Naive thymus-derived CD4-positive, alpha-beta T cell (primary cell): Measurements from ENCODE around the gene KRAS. TPM values are rescaled to one million over a fixed set of nuclear protein-coding genes. Genes with fewer than 3 reads are reported as not detected.
A peak's percentile ranks its signal among the peaks of the same experiment; 100 is the strongest.

ENCODE experiments used
- ATAC-seq: fragments of 150-1000 bp; cut with Tn5 transposase; 2 replicates; pipeline ENCODE4 v1.10.0; 2021; ENCODE audit warnings: mild to moderate bottlenecking, moderate library complexity
- CTCF ChIA-PET: fragments of 350-600 bp; sonication (Branson Sonifier 250); formaldehyde crosslinking; loops from one replicate; lab custom pipeline; 2021; ENCODE audit warnings: antibody characterized with exemption; lab: Charles Lee
- POLR2A ChIA-PET: fragments of 350-600 bp; sonication (Branson Sonifier 250); formaldehyde crosslinking; loops from one replicate; lab custom pipeline; 2021; ENCODE audit warnings: antibody characterized with exemption, inconsistent platforms; lab: Charles Lee
- DNase-seq, 9 donors: peaks; one replicate each; pipeline versions ENCODE4 v3.0.0 to v3.0.0-alpha.2; 2020 to 2022; ENCODE audit warnings: mixed read lengths in 1 of 9
- H3K27ac ChIP-seq: one replicate; pipeline ENCODE4 v1.7.0; 2013; ENCODE audit warnings: mild to moderate bottlenecking, low read depth, low read length, moderate library complexity
- H3K27me3 ChIP-seq, 2 donors: one replicate each; pipeline ENCODE4 v1.7.0; 2013; ENCODE audit warnings: low read length in 2 of 2, mild to moderate bottlenecking in 2 of 2, moderate library complexity in 2 of 2; ENCODE audit not compliant: control insufficient read depth in 2 of 2, insufficient read depth in 2 of 2
- H3K36me3 ChIP-seq, 3 experiments: 1 replicate in 2 of 3; 2 replicates in 1 of 3; pipeline ENCODE4 v1.7.0; 2013; ENCODE audit warnings: low read length in 3 of 3, mild to moderate bottlenecking in 3 of 3, moderate library complexity in 1 of 3; ENCODE audit not compliant: insufficient read depth in 3 of 3, control insufficient read depth in 2 of 3
- H3K4me1 ChIP-seq, 2 donors: one replicate each; pipeline ENCODE4 v1.7.0; 2013; ENCODE audit warnings: low read length in 2 of 2, mild to moderate bottlenecking in 2 of 2, moderate library complexity in 1 of 2; ENCODE audit not compliant: control insufficient read depth in 2 of 2, insufficient read depth in 2 of 2
- H3K4me3 ChIP-seq: 2 replicates; pipeline ENCODE4 v1.7.0; 2013; ENCODE audit warnings: mild to moderate bottlenecking, low read length
- H3K9me3 ChIP-seq, 3 experiments: 1 replicate in 2 of 3; 2 replicates in 1 of 3; pipeline ENCODE4 v1.7.0; 2013; ENCODE audit warnings: low read length in 3 of 3; ENCODE audit not compliant: control insufficient read depth in 2 of 3
- H3K27ac Mint-ChIP-seq, 9 donors: one replicate each; pipeline ENCODE4 v1.8.0; 2020 to 2022; ENCODE audit warnings: mixed read lengths in 9 of 9, mild to moderate bottlenecking in 8 of 9, moderate library complexity in 5 of 9, inconsistent platforms in 2 of 9
- H3K27me3 Mint-ChIP-seq, 5 donors: one replicate each; pipeline ENCODE4 v1.8.0; 2021 to 2022; ENCODE audit warnings: mixed read lengths in 5 of 5, mild to moderate bottlenecking in 1 of 5
- H3K36me3 Mint-ChIP-seq, 5 donors: one replicate each; pipeline ENCODE4 v1.8.0; 2020 to 2022; ENCODE audit warnings: mixed read lengths in 5 of 5, mild to moderate bottlenecking in 3 of 5, inconsistent platforms in 1 of 5
- H3K4me1 Mint-ChIP-seq, 7 donors: one replicate each; pipeline ENCODE4 v1.8.0; 2020 to 2022; ENCODE audit warnings: mixed read lengths in 7 of 7, mild to moderate bottlenecking in 3 of 7, inconsistent platforms in 1 of 7
- H3K4me3 Mint-ChIP-seq, 10 donors: one replicate each; pipeline ENCODE4 v1.8.0; 2020 to 2022; ENCODE audit warnings: mild to moderate bottlenecking in 10 of 10, mixed read lengths in 10 of 10, moderate library complexity in 6 of 10, inconsistent platforms in 2 of 10
- H3K9me3 Mint-ChIP-seq, 11 donors: one replicate each; pipeline ENCODE4 v1.8.0; 2020 to 2022; ENCODE audit warnings: mixed read lengths in 11 of 11, mild to moderate bottlenecking in 4 of 11, inconsistent platforms in 1 of 11, moderate library complexity in 1 of 11
- intact Hi-C, 2 donors: fragments of 100-400 bp; cut with micrococcal nuclease; formaldehyde crosslinking; loops; one replicate each; pipeline ENCODE4 v1.15.1; 2023
- polyA plus RNA-seq, 2 donors: library from polyadenylated mRNA; unstranded; fragments of 300-500 nt; fragmentation: Illumina TruSeq; gene quantifications; one replicate each; pipeline ENCODE4 v1.2.3, GENCODE V29; 2021
- total RNA-seq, 6 experiments: library from RNA in 5 of 6; stranded (reverse) in 5 of 6; gene quantifications; 1 replicate in 5 of 6; 2 replicates in 1 of 6; pipeline ENCODE4 v1.2.3 and lab custom pipeline; 2021 to 2026

Gene KRAS
- total and polyA plus RNA-seq, 7 experiments from 2014 or later = 31.5 to 66.0 (median 35.7) TPM

- Mint-ChIP-seq H3K27ac (peak overlapping the region; percentile 97 to 100 (median 99)), H3K4me1 (peaks cover 6 to 50% (median 38%) of the 10 kb centered on the region in 7 donors), H3K36me3 (peaks cover 0 to 4% (median 0%) of the 10 kb centered on the region in 5 donors), H3K9me3 (no peaks in the 10 kb centered on the region), H3K4me3 (peak overlapping the region; percentile 89 to 100 (median 99)), H3K27me3 (peaks cover 0 to 3% (median 0%) of the 10 kb centered on the region in 5 donors)
- ChIA-PET POLR2A (interaction anchor here (0.9 to 1.6 kb wide), 11 partner anchors 8 to 205 kb away, joined by 3 to 9 read pairs (median 4); partner anchors contain the start of gene KRAS), CTCF (interaction anchor here (0.8 to 1.4 kb wide), 4 partner anchors 8 to 56 kb away, joined by 3 to 7 read pairs (median 4); no protein-coding TSS in a partner anchor)
- H3K27me3 ChIP-seq = no peaks in the 10 kb centered on the region
- ATAC-seq = no peak
- intact Hi-C loops = loop anchor here (2.0 to 10.0 kb wide), 4 partner anchors 17 to 1741 kb away; partner anchors contain the start of genes FGFR1OP2 (in 1 of the 2) and INTS13 (in 1 of the 2)
- peaks cover 7 to 8% of the 10 kb centered on the region in 2 donors for H3K4me1 ChIP-seq
- peaks cover 0 to 4% (median 0%) of the 10 kb centered on the region in 3 experiments for H3K36me3 ChIP-seq
- H3K4me3 ChIP-seq = peak overlapping the region; percentile 90
- no peaks in the 10 kb centered on the region for H3K9me3 ChIP-seq
- no peak for DNase-seq
- peak overlapping the region; percentile 92 for H3K27ac ChIP-seq
Observed at GRCh38 chr12:25194214-25194613, 56.5 kb downstream of the KRAS start.

- peak overlapping the region in 1 of 9 donors; percentile 46 for H3K27ac Mint-ChIP-seq
- intact Hi-C loops = loop anchor here (10.0 kb wide), 2 partner anchors 404 to 1744 kb away; partner anchors contain the start of genes FGFR1OP2 (in 1 of the 2) and INTS13 (in 1 of the 2)
- peaks cover 0 to 4% (median 0%) of the 10 kb centered on the region in 5 donors for H3K36me3 Mint-ChIP-seq
- no peak overlapping the region for H3K4me3 Mint-ChIP-seq
- H3K36me3 ChIP-seq = peaks cover 0 to 4% (median 0%) of the 10 kb centered on the region in 3 experiments
- H3K27ac ChIP-seq = no peak overlapping the region
- DNase-seq (no peak), ATAC-seq (no peak)
- no peaks in the 10 kb centered on the region for H3K9me3 ChIP-seq
- H3K27me3 ChIP-seq = no peaks in the 10 kb centered on the region
- H3K4me1 Mint-ChIP-seq = peaks cover 18 to 47% (median 38%) of the 10 kb centered on the region in 7 donors
- CTCF ChIA-PET = no interaction called here
- peaks cover 12 to 23% of the 10 kb centered on the region in 2 donors for H3K4me1 ChIP-seq
- peaks cover 0 to 3% (median 0%) of the 10 kb centered on the region in 5 donors for H3K27me3 Mint-ChIP-seq
- H3K9me3 Mint-ChIP-seq = no peaks in the 10 kb centered on the region
- POLR2A ChIA-PET = interaction anchor here (0.8 kb wide), 2 partner anchors 184 to 186 kb away, joined by 3 read pairs; no protein-coding TSS in a partner anchor
- no peak overlapping the region for H3K4me3 ChIP-seq
Observed at GRCh38 chr12:25190793-25191192, 59.9 kb downstream of the KRAS start.

GRCh38 chr12:25189656-25190055 is 61.1 kb downstream of the KRAS start:
- Mint-ChIP-seq H3K4me1 (peaks cover 15 to 36% (median 26%) of the 10 kb centered on the region in 7 donors), H3K9me3 (no peaks in the 10 kb centered on the region), H3K27me3 (peaks cover 0 to 3% (median 0%) of the 10 kb centered on the region in 5 donors), H3K4me3 (no peak overlapping the region), H3K27ac (peak overlapping the region in 2 of 9 donors; percentile 14 to 66), H3K36me3 (no peaks in the 10 kb centered on the region)
- no peak overlapping the region for H3K4me3 ChIP-seq
- H3K4me1 ChIP-seq = peaks cover 11 to 23% of the 10 kb centered on the region in 2 donors
- no peaks in the 10 kb centered on the region for H3K27me3 ChIP-seq
- no peak for DNase-seq
- ATAC-seq = no peak
- no peak overlapping the region for H3K27ac ChIP-seq
- H3K36me3 ChIP-seq = no peaks in the 10 kb centered on the region
- intact Hi-C loops = loop anchor here (10.0 kb wide), 2 partner anchors 405 to 1745 kb away; partner anchors contain the start of genes FGFR1OP2 (in 1 of the 2) and INTS13 (in 1 of the 2)
- CTCF ChIA-PET = no interaction called here
- no peaks in the 10 kb centered on the region for H3K9me3 ChIP-seq
- POLR2A ChIA-PET = no interaction called here

GRCh38 chr12:25187781-25188180 is 62.9 kb downstream of the KRAS start:
- Histone ChIP-seq H3K27me3 (no peaks in the 10 kb centered on the region), H3K4me1 (peaks cover 3 to 16% of the 10 kb centered on the region in 2 donors), H3K27ac (no peak overlapping the region), H3K9me3 (no peaks in the 10 kb centered on the region), H3K36me3 (no peaks in the 10 kb centered on the region), H3K4me3 (no peak overlapping the region)
- intact Hi-C loops = loop anchor here (1.0 to 2.0 kb wide), 2 partner anchors 8 to 135 kb away; partner anchors contain the start of genes DNAI7 (in 2 of the 2) and ETFRF1 (in 2 of the 2)
- H3K4me3 Mint-ChIP-seq = peak overlapping the region in 6 of 10 donors; percentile 90 to 93 (median 91)
- H3K4me1 Mint-ChIP-seq = peaks cover 9 to 23% (median 18%) of the 10 kb centered on the region in 7 donors
- DNase-seq (no peak), ATAC-seq (no peak)
- ChIA-PET POLR2A (interaction anchor here (0.6 kb wide), 1 partner anchor 155 kb away, joined by 3 read pairs; no protein-coding TSS in a partner anchor), CTCF (interaction anchor here (0.8 to 1.7 kb wide), 3 partner anchors 32 to 199 kb away, joined by 3 to 7 read pairs (median 3); no protein-coding TSS in a partner anchor)
- peaks cover 0 to 3% (median 0%) of the 10 kb centered on the region in 5 donors for H3K27me3 Mint-ChIP-seq
- peaks cover 0 to 4% (median 0%) of the 10 kb centered on the region in 11 donors for H3K9me3 Mint-ChIP-seq
- H3K27ac Mint-ChIP-seq = peak overlapping the region in 5 of 9 donors; percentile 87 to 98 (median 96)
- H3K36me3 Mint-ChIP-seq = no peaks in the 10 kb centered on the region

- no peaks in the 10 kb centered on the region for H3K27me3 ChIP-seq
- ATAC-seq (peak; percentile 74), DNase-seq (peak in 4 of 9 donors; percentile 20 to 37 (median 29))
- H3K4me1 ChIP-seq = peaks cover 3 to 16% of the 10 kb centered on the region in 2 donors
- H3K4me1 Mint-ChIP-seq = peaks cover 9 to 21% (median 18%) of the 10 kb centered on the region in 7 donors
- intact Hi-C loops = loop anchor here (1.0 to 2.0 kb wide), 3 partner anchors 8 to 134 kb away; partner anchors contain the start of genes DNAI7 (in 2 of the 2) and ETFRF1 (in 2 of the 2)
- no peaks in the 10 kb centered on the region for H3K36me3 ChIP-seq
- H3K36me3 Mint-ChIP-seq = no peaks in the 10 kb centered on the region
- ChIA-PET CTCF (interaction anchor here (0.7 to 1.7 kb wide), 5 partner anchors 8 to 200 kb away, joined by 3 to 7 read pairs (median 3); partner anchors contain the start of genes DNAI7 and ETFRF1), POLR2A (interaction anchor here (0.6 to 1.1 kb wide), 4 partner anchors 8 to 198 kb away, joined by 3 to 9 read pairs (median 4); partner anchors contain the start of genes DNAI7 and ETFRF1)
- peak overlapping the region; percentile 54 for H3K27ac ChIP-seq
- H3K27me3 Mint-ChIP-seq = peaks cover 0 to 2% (median 0%) of the 10 kb centered on the region in 5 donors
- peaks cover 0 to 4% (median 0%) of the 10 kb centered on the region in 11 donors for H3K9me3 Mint-ChIP-seq
- H3K4me3 Mint-ChIP-seq = peak overlapping the region; percentile 77 to 93 (median 90)
- H3K27ac Mint-ChIP-seq = peak overlapping the region; percentile 72 to 99 (median 96)
- H3K9me3 ChIP-seq = no peaks in the 10 kb centered on the region
- H3K4me3 ChIP-seq = peak overlapping the region; percentile 54
Observed at GRCh38 chr12:25186788-25187402, 63.8 kb downstream of the KRAS start.
